ENCODE data around the gene MAD2L2. TPM values are rescaled to one million over a fixed set of nuclear protein-coding genes. Genes with fewer than 3 reads are reported as not detected.

The MAD2L2 gene
- total and polyA plus RNA-seq, 9 of the 15 experiments (the other 6 are each of a cell fraction or from before 2014, with no cell fraction given): 12.4 to 286 (median 143) TPM

- H3K9ac ChIP-seq (ENCODE audit: insufficient read depth in 1 of 2, low read depth in 2 of 2, low read length in 2 of 2): no peak overlapping the region
- no TSS peak for BruUV-seq (replicated peaks)
- no peaks in the 10 kb centered on the region for H3K9me3 ChIP-seq (replicated peaks; ENCODE audit: control insufficient read depth, insufficient read depth, low read depth, low read length)
- DNase-seq (ENCODE audit: extremely low read depth in 1 of 4, low spot score in 3 of 4): no peak
- no peak overlapping the region for H3K4me3 ChIP-seq
- intact Hi-C loops (cut with micrococcal nuclease): loop anchor here (1.0 kb wide), 1 partner anchor 404 kb away; no protein-coding TSS in a partner anchor
- no peak for TF ChIP-seq AFF1 (IDR thresholded peaks at IDR 0.05; ENCODE audit: low read depth in 1 of 2, partially characterized antibody in 2 of 2)
- TF ChIP-seq KDM1A (IDR thresholded peaks at IDR 0.05): peak in 1 of 2 experiments; percentile 11; a peak in 1 of 4 replicates
- POLR2A ChIA-PET: interaction anchor here (0.6 to 1.3 kb wide), 7 partner anchors 11 to 649 kb away, joined by 3 to 6 read pairs (median 4); no protein-coding TSS in a partner anchor
- in situ Hi-C loops (cut with MboI): no loop called here
- FAIRE-seq: no peak
- no peak overlapping the region for H2AFZ ChIP-seq (ENCODE audit: low read depth, low read length)
- H3K27ac ChIP-seq (ENCODE audit: extremely low read depth, low read depth, low read length): no peak overlapping the region
- CTCF ChIA-PET (ENCODE audit: low intra/inter-chr PET ratio): interaction anchor here (0.6 to 3.7 kb wide), 6 partner anchors 75 to 607 kb away, joined by 3 to 19 read pairs (median 3); no protein-coding TSS in a partner anchor
- peaks cover 2 to 16% of the 10 kb centered on the region in 2 experiments; a peak in 4 of 5 replicates for H3K27me3 ChIP-seq (ENCODE audit: control insufficient read depth in 2 of 2, insufficient read depth in 2 of 2, low read length in 2 of 2)
- no peaks in the 10 kb centered on the region for H3K9me1 ChIP-seq (ENCODE audit: control insufficient read depth, insufficient read depth, low read length)
- H3K79me2 ChIP-seq (ENCODE audit: control insufficient read depth, insufficient read depth, low read length): no peaks in the 10 kb centered on the region
- peaks cover 15 to 34% of the 10 kb centered on the region in 2 experiments; a peak in 4 of 5 replicates for H3K4me1 ChIP-seq (replicated peaks in 1 of 2; ENCODE audit: control insufficient read depth in 2 of 2, insufficient read depth in 2 of 2, low read length in 2 of 2)
- no peak overlapping the region for H3K4me2 ChIP-seq (ENCODE audit: insufficient read depth, low read length)
- peaks cover 2% of the 10 kb centered on the region; the same call in 1 of the 2 replicates for H4K20me1 ChIP-seq (replicated peaks; ENCODE audit: control insufficient read depth, insufficient read depth, low read length)
- 24% methylated on average over 5 of the region's 5 CpGs for WGBS (ENCODE audit: insufficient coverage, low coverage, missing lambda C conversion rate)
- no peak for ATAC-seq
- H3K36me3 ChIP-seq (ENCODE audit: control insufficient read depth, insufficient read depth, low read length): no peaks in the 10 kb centered on the region
These were observed 35.7 kb downstream of the MAD2L2 start for GRCh38 chr1:11645270-11645669.
